KMS-11 (cell line): ENCODE data around the gene CD320.

ENCODE experiments used
- H2AFZ ChIP-seq: fragments of 200-600 bp; sonication (generic); 2 replicates; pipeline ENCODE4 v1.6.1; 2016; ENCODE audit warnings: antibody characterized with exemption, mixed run types, low read depth
- H3K27ac ChIP-seq: fragments of 200-600 bp; sonication (generic); 2 replicates; pipeline ENCODE4 v1.6.1; 2016; ENCODE audit warnings: mild to moderate bottlenecking, mixed run types
- H3K27me3 ChIP-seq: fragments of 200-600 bp; sonication (generic); 2 replicates; pipeline ENCODE4 v1.6.1; 2017; ENCODE audit warnings: mild to moderate bottlenecking, low read depth, mixed run types, moderate library complexity; ENCODE audit not compliant: insufficient read depth
- H3K36me3 ChIP-seq: fragments of 200-600 bp; sonication (generic); 2 replicates; pipeline ENCODE4 v1.6.1; 2017; ENCODE audit warnings: mild to moderate bottlenecking, mixed run types; ENCODE audit not compliant: insufficient read depth
- H3K4me1 ChIP-seq: fragments of 200-600 bp; sonication (generic); 2 replicates; pipeline ENCODE4 v1.6.1; 2016; ENCODE audit warnings: mild to moderate bottlenecking, low read depth, mixed run types; ENCODE audit not compliant: poor library complexity, severe bottlenecking
- H3K4me2 ChIP-seq: fragments of 200-600 bp; sonication (generic); 2 replicates; pipeline ENCODE4 v1.7.0; 2016; ENCODE audit warnings: mild to moderate bottlenecking, mixed run types
- H3K4me3 ChIP-seq: fragments of 200-600 bp; sonication (generic); IDR thresholded peaks from 2 replicates; pipeline ENCODE4 v1.6.1; 2017; ENCODE audit warnings: low read depth, low read length, mixed read lengths; ENCODE audit not compliant: insufficient read depth
- H3K79me2 ChIP-seq: fragments of 200-600 bp; sonication (generic); 2 replicates; pipeline ENCODE4 v1.6.1; 2016; ENCODE audit warnings: low read depth, mixed run types; ENCODE audit not compliant: insufficient read depth
- H3K9ac ChIP-seq: fragments of 200-600 bp; sonication (generic); 2 replicates; pipeline ENCODE4 v1.6.1; 2016; ENCODE audit warnings: mild to moderate bottlenecking, mixed run types
- H4K20me1 ChIP-seq: fragments of 200-600 bp; sonication (generic); 2 replicates; pipeline ENCODE4 v1.6.1; 2016; ENCODE audit warnings: mild to moderate bottlenecking, mixed run types; ENCODE audit not compliant: insufficient read depth
- CTCF ChIP-seq: fragments of 200-600 bp; sonication (generic); conservative IDR thresholded peaks from 2 replicates; pipeline ENCODE4 v1.6.1; 2017; ENCODE audit warnings: low read depth, mild to moderate bottlenecking, antibody characterized with exemption, low read length, moderate library complexity, mixed read lengths

Gene CD320

GRCh38 chr19:8333767-8334457, 25.8 kb upstream of the CD320 start:
- H2AFZ ChIP-seq, result no peak overlapping the region
- no peaks in the 10 kb centered on the region for H3K4me1 ChIP-seq
- H3K4me2 ChIP-seq, result no peak overlapping the region
- no peak for TF ChIP-seq CTCF
- peaks cover 7% of the 10 kb centered on the region; the same call in 1 of the 2 replicates for H3K27me3 ChIP-seq
- H4K20me1 ChIP-seq, result no peaks in the 10 kb centered on the region
- H3K79me2 ChIP-seq, result no peaks in the 10 kb centered on the region
- no peak overlapping the region for H3K27ac ChIP-seq
- H3K4me3 ChIP-seq, result no peak overlapping the region
- H3K9ac ChIP-seq, result no peak overlapping the region
- no peaks in the 10 kb centered on the region for H3K36me3 ChIP-seq

GRCh38 chr19:8332976-8333766, 25.0 kb upstream of the CD320 start:
- Histone ChIP-seq H3K79me2 (no peaks in the 10 kb centered on the region), H3K4me3 (no peak overlapping the region), H2AFZ (no peak overlapping the region), H4K20me1 (no peaks in the 10 kb centered on the region), H3K9ac (no peak overlapping the region), H3K4me2 (no peak overlapping the region), H3K27ac (no peak overlapping the region), H3K36me3 (no peaks in the 10 kb centered on the region), H3K27me3 (peaks cover 5% of the 10 kb centered on the region; the same call in 1 of the 2 replicates), H3K4me1 (no peaks in the 10 kb centered on the region)
- TF ChIP-seq CTCF, result no peak

GRCh38 chr19:8331263-8331845, 23.2 kb upstream of the CD320 start:
- no peaks in the 10 kb centered on the region for H3K4me1 ChIP-seq
- no peak overlapping the region for H3K9ac ChIP-seq
- no peak for TF ChIP-seq CTCF
- H3K27ac ChIP-seq, result no peak overlapping the region
- no peak overlapping the region for H2AFZ ChIP-seq
- H3K4me2 ChIP-seq, result no peak overlapping the region
- H4K20me1 ChIP-seq, result no peaks in the 10 kb centered on the region
- H3K27me3 ChIP-seq, result peaks cover 3% of the 10 kb centered on the region; the same call in 1 of the 2 replicates
- H3K36me3 ChIP-seq, result no peaks in the 10 kb centered on the region
- no peaks in the 10 kb centered on the region for H3K79me2 ChIP-seq
- no peak overlapping the region for H3K4me3 ChIP-seq

- H3K9ac ChIP-seq, result no peak overlapping the region
- peaks cover 3% of the 10 kb centered on the region; the same call in 1 of the 2 replicates for H3K27me3 ChIP-seq
- no peaks in the 10 kb centered on the region for H3K4me1 ChIP-seq
- no peaks in the 10 kb centered on the region for H3K79me2 ChIP-seq
- no peak overlapping the region for H2AFZ ChIP-seq
- no peaks in the 10 kb centered on the region for H4K20me1 ChIP-seq
- no peak overlapping the region for H3K4me3 ChIP-seq
- no peak overlapping the region for H3K27ac ChIP-seq
- no peak overlapping the region for H3K4me2 ChIP-seq
- no peaks in the 10 kb centered on the region for H3K36me3 ChIP-seq
- TF ChIP-seq CTCF, result no peak
Observed at GRCh38 chr19:8329996-8330395, 21.8 kb upstream of the CD320 start.
